Endothelial cell (in vitro differentiated cells): ENCODE measurements around the gene TBC1D16. TPM values are rescaled to one million over a fixed set of nuclear protein-coding genes. Genes with fewer than 3 reads are reported as not detected.
A peak's percentile ranks its signal among the peaks of the same experiment; 100 is the strongest.

ENCODE experiments used
- DNase-seq: peaks from one replicate; pipeline ENCODE4 v3.0.0; 2021; ENCODE audit warnings: low spot score
- H3K27ac Mint-ChIP-seq: one replicate; pipeline ENCODE4 v1.8.0; 2021; ENCODE audit warnings: mixed read lengths, inconsistent platforms; ENCODE audit not compliant: unreplicated experiment
- H3K27me3 Mint-ChIP-seq: one replicate; pipeline ENCODE4 v1.8.0; 2021; ENCODE audit warnings: mild to moderate bottlenecking, moderate library complexity, mixed read lengths, inconsistent platforms; ENCODE audit not compliant: unreplicated experiment
- H3K36me3 Mint-ChIP-seq: one replicate; pipeline ENCODE4 v1.8.0; 2021; ENCODE audit warnings: mild to moderate bottlenecking, low read depth, mixed read lengths, inconsistent platforms; ENCODE audit not compliant: unreplicated experiment
- H3K4me1 Mint-ChIP-seq: one replicate; pipeline ENCODE4 v1.8.0; 2021; ENCODE audit warnings: mild to moderate bottlenecking, mixed read lengths, inconsistent platforms; ENCODE audit not compliant: unreplicated experiment
- H3K4me3 Mint-ChIP-seq: one replicate; pipeline ENCODE4 v1.8.0; 2021; ENCODE audit warnings: mild to moderate bottlenecking, mixed read lengths, inconsistent platforms; ENCODE audit not compliant: unreplicated experiment
- H3K9me3 Mint-ChIP-seq: one replicate; pipeline ENCODE4 v1.8.0; 2021; ENCODE audit warnings: mixed read lengths, inconsistent platforms; ENCODE audit not compliant: unreplicated experiment
- total RNA-seq: library from RNA; stranded (reverse); fragmentation: NEBNext Ultra II Directional; extraction: Animal tissue kit (Norgen Biotek cat#: 25700); gene quantifications from one replicate; pipeline ENCODE4 v1.2.1, GENCODE V29; 2021; ENCODE audit not compliant: unreplicated experiment
- TF ChIP-seq, protein P1 (sequence below): fragments of 200-600 bp; sonication (generic); IDR thresholded peaks from one replicate; pipeline ENCODE4 v1.5.0; 2021; ENCODE audit warnings: antibody characterized with exemption; ENCODE audit not compliant: unreplicated experiment

TBC1D16 gene
- total RNA-seq, 1 donor from 2014 or later: 126 TPM

DNA sequence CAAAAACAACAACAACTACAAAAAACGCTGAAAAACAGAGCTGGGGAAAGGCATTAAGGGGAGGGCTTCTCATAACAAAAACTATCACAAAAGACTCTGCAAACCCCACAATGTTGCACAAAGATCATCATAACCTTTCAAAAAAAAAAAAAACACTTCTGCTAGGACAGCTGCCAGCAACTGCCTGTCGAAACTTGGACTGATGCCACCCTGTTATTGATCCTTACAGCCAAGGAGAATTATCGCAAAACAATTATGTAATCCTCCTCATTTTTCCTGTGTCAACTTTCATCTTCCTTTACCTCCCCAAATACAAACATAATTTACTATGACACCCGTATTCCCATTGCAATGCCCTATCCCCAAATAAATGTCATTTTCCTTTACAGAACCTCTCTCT is 10.0 kb upstream of the TBC1D16 start:
- TF ChIP-seq, protein P1, sequence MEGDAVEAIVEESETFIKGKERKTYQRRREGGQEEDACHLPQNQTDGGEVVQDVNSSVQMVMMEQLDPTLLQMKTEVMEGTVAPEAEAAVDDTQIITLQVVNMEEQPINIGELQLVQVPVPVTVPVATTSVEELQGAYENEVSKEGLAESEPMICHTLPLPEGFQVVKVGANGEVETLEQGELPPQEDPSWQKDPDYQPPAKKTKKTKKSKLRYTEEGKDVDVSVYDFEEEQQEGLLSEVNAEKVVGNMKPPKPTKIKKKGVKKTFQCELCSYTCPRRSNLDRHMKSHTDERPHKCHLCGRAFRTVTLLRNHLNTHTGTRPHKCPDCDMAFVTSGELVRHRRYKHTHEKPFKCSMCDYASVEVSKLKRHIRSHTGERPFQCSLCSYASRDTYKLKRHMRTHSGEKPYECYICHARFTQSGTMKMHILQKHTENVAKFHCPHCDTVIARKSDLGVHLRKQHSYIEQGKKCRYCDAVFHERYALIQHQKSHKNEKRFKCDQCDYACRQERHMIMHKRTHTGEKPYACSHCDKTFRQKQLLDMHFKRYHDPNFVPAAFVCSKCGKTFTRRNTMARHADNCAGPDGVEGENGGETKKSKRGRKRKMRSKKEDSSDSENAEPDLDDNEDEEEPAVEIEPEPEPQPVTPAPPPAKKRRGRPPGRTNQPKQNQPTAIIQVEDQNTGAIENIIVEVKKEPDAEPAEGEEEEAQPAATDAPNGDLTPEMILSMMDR: no peak
- Mint-ChIP-seq H3K4me3 (no peak overlapping the region), H3K4me1 (no peaks in the 10 kb centered on the region)

GRCh38 chr17:80043963-80044362 is 8.3 kb upstream of the TBC1D16 start:
- H3K9me3 Mint-ChIP-seq: no peaks in the 10 kb centered on the region
- peaks cover 7% of the 10 kb centered on the region for H3K4me1 Mint-ChIP-seq
- DNase-seq: no peak
- H3K27ac Mint-ChIP-seq: no peak overlapping the region
- peaks cover 19% of the 10 kb centered on the region for H3K36me3 Mint-ChIP-seq
- TF ChIP-seq, protein P1: no peak
- no peak overlapping the region for H3K4me3 Mint-ChIP-seq
- peaks cover 11% of the 10 kb centered on the region for H3K27me3 Mint-ChIP-seq

More for the DNA sequence above, 10.0 kb upstream of the TBC1D16 start:
- DNase-seq: no peak
- no peak overlapping the region for H3K27ac Mint-ChIP-seq
- peaks cover 17% of the 10 kb centered on the region for H3K36me3 Mint-ChIP-seq
- no peaks in the 10 kb centered on the region for H3K9me3 Mint-ChIP-seq
- peaks cover 11% of the 10 kb centered on the region for H3K27me3 Mint-ChIP-seq

DNA sequence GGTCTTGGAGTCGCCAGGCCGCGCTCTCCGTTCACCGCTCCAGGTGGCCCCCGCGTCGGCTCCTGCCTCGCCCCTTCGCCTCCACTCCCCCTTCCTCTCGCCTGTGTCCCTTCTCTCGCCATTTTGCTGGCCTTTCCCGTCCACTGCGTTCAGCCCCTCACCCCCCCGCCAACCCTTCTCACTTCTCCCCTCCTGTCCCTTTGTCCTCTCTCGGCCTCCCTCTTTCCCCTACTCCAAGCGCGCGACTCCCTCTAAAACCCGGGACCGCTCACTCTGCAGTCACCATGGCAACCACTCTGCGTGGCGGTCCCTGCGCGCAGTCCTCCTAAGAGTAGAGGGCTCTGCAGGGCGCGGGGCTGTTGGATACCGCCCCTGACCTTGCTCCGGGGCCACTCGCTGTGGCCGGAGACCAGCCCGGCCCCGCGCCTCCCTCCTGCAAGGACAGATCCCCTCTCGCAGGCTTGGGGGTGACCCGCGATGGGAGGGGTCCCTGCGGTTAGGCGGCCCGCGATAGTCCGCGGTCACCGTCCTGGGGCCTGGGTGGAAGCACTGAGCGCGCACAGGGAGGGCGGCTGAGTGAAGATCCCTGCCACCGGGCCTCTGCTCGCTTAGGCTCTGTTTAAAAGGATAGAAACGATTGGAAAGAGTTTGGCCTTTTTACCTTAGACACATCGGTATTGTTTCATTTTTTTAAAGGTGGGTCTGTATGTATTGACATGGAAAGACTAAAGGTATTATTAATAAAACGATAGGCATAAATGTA is 1.2 kb upstream of the TBC1D16 start:
- Mint-ChIP-seq H3K27ac (peak overlapping the region; percentile 98), H3K36me3 (peaks cover 18% of the 10 kb centered on the region), H3K4me3 (peak overlapping the region; percentile 93), H3K4me1 (peaks cover 44% of the 10 kb centered on the region), H3K9me3 (no peaks in the 10 kb centered on the region), H3K27me3 (peaks cover 14% of the 10 kb centered on the region)
- DNase-seq: peak; percentile 51
- TF ChIP-seq, protein P1: no peak

DNA sequence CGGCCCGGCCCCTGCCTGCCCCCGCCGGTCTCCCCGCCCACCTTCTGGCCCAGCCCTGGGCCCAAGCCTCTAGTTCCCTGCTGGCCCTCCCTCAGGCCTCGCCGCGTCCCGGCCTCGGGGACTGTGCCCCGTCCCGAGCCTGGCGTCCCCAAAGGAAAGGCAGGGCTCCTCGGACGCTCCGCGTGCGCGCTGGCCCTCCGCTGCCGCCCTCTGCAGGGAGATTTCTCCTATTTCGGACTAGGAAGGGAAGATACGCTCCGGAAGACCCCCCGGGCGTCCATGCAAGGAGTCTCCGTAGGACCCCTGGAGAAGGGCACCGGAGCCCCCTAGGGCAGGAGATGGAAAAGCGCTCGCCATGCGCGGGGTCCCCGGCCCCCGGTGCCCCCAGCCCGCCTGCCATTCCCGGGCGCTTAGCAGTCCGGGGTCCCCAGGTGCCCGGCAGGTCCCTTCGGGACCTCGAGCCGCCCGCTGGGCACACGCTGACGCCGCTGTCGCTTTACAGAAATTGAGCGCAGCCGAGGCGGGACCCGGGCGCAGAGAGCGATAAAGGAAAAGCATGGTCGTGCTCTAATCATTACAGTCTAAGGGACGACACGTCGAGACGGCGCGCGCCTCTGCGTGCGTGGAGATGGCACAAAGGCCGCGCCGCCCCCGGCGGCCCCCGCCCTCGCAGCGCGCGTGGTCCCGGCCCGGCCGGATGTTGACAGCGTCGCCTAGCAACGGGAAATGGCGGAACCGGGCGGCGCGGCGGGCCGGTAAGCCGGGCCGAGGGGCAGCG is 454 bp upstream of the TBC1D16 start, which contains the start of gene CCDC40:
Gene CCDC40 (plus strand): TSS at position 706 of the 778 bp plus-strand sequence. CDS start 21 bp downstream, at position 727.
- Mint-ChIP-seq H3K4me1 (peaks cover 52% of the 10 kb centered on the region), H3K4me3 (peak within 1 kb of the TSS; percentile 93), H3K36me3 (peaks cover 13% of the 10 kb centered on the region), H3K9me3 (no peaks in the 10 kb centered on the region), H3K27ac (peak within 1 kb of the TSS; percentile 98), H3K27me3 (peaks cover 13% of the 10 kb centered on the region)
- DNase-seq: peak; percentile 85
- TF ChIP-seq, protein P1: no peak
